GM13977 (cell line): ENCODE measurements around the gene BUD31.

Experiments
- DNase-seq: peaks from one replicate; pipeline ENCODE4 v3.0.0; 2012; ENCODE audit warnings: low spot score
- CTCF ChIP-seq: IDR thresholded peaks from 2 replicates; pipeline ENCODE4 v1.5.1; 2012; ENCODE audit warnings: mild to moderate bottlenecking, control low read depth; ENCODE audit not compliant: insufficient read depth; ENCODE audit errors: extremely low read depth, missing control alignments
- in situ Hi-C: fragments of 300-500 bp; cut with MboI; formaldehyde crosslinking; loops from one replicate; pipeline ENCODE4 v1.12.0; 2022; ENCODE audit warnings: low sequenced_read_pairs, low pct_unique_long_range_greater_than_20kb, mixed read lengths, inconsistent platforms; ENCODE audit not compliant: unreplicated experiment

BUD31 gene

GRCh38 chr7:99394188-99394502 lies 14.6 kb upstream of the BUD31 start:
- in situ Hi-C loops, result no loop called here
- DNase-seq, result no peak
- TF ChIP-seq CTCF, result no peak

- TF ChIP-seq CTCF, result no peak
- no peak for DNase-seq
- in situ Hi-C loops, result no loop called here
Observed at GRCh38 chr7:99395616-99396327, 13.0 kb upstream of the BUD31 start.

GRCh38 chr7:99396418-99397296 lies 12.1 kb upstream of the BUD31 start:
- no peak for DNase-seq
- no peak for TF ChIP-seq CTCF
- in situ Hi-C loops, result no loop called here

DNA sequence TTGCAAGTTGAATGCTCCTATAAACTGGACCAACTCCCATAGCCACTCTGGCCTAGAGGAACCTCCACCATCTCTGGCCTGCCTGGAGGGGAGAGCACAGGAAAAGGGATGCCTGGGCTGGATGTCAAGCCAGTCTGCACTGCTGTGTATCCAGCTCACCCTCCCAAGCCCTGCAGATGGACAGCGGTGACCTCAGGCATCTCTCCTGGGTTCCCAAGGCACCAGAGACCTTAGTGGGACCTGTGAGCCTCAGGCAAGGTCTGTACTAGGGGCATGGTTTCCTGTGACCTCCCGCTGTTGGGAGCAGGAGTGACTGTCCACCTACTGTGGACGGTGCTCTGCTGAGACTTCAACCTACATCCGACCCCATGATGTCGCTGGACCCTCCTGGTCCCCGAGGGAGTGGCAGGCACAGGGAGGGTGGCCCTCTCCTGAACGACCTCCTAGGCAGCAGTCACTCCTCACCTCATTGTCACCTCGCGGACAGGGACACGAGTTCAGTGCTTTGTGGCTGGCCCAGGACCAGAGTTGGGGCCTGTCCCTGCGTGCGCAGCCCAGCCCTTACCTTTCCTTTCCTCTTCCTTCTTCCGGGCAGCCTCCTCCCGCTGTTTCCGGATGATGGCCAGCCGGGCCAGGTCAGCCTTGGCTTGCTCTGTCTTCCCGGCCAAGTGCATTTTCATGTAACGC lies 11.3 kb upstream of the BUD31 start:
- TF ChIP-seq CTCF, result no peak
- DNase-seq, result no peak
- in situ Hi-C loops, result no loop called here

DNA sequence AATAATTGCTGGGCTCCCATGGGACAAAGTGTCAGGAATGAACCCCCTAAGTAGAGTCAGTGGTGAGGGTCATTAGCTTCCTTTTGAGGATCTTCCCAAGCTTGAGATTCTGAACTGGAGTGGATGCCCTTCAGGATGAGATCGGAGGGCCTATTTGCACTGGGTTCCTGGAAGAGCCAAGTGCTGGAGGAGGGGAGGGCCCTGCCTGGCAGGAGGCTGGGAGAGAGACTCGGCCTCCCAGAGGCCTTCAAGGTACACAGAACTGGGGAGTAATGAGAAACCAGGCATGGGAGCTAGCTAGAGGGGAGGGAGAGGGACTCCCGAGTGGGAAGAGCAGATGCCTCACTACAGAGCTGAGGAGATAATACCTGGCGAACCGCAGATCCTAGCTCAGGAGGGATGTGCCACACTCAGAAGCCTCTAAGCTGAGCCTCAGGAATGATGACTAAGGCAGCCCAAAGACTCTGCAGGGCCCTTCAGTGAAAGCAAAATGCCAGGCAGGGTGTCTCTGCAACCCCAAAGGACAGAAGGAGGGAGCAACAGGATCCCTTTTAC lies 9.8 kb upstream of the BUD31 start:
- no peak for DNase-seq
- in situ Hi-C loops, result no loop called here
- TF ChIP-seq CTCF, result no peak

DNA sequence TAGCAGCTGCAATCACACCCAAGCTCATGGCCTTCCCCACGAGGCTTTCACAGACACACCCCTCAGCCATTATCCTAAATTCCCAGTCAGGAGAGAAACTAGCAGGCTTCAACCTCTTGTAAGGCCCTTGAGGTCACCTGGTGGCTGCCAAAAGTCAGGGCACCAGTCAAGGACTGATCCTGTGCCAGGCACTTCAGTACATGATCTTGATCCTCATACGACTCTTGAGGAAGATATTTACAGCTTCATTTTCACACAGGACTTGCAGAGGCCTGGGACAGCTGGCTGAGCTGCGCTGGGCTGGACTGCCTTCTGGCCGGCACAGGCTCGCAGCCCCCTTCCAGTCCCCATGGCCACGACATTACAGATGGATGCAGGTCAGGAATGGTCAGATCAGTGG lies 9.2 kb upstream of the BUD31 start:
- DNase-seq, result no peak
- in situ Hi-C loops, result no loop called here
- TF ChIP-seq CTCF, result no peak
